Activated naive CD8-positive, alpha-beta T cell treated with anti-CD3 and anti-CD28 coated beads, Interleukin-2, amount 50 U/mL, for 16 hours (primary cell): ENCODE results near the gene GRAMD1B.

Experiments
- DNase-seq: peaks from one replicate; pipeline ENCODE4 v3.0.0-alpha.2; 2020; ENCODE audit warnings: low read depth, low spot score

GRAMD1B gene

GRCh38 chr11:123409456-123410217 is 20.4 kb upstream of the GRAMD1B start:
- DNase-seq = no peak

GRCh38 chr11:123410218-123410549 is 19.9 kb upstream of the GRAMD1B start:
- DNase-seq = no peak

- no peak for DNase-seq
Observed at GRCh38 chr11:123413636-123414035, 16.4 kb upstream of the GRAMD1B start.

GRCh38 chr11:123416566-123416965 is 13.5 kb upstream of the GRAMD1B start:
- no peak for DNase-seq

GRCh38 chr11:123418351-123419114 is 11.5 kb upstream of the GRAMD1B start:
- DNase-seq = no peak

GRCh38 chr11:123419731-123420452 is 10.2 kb upstream of the GRAMD1B start:
- no peak for DNase-seq

GRCh38 chr11:123421589-123421988 is 8.5 kb upstream of the GRAMD1B start:
- no peak for DNase-seq

GRCh38 chr11:123425367-123425766 is 4.7 kb upstream of the GRAMD1B start:
- no peak for DNase-seq

- no peak for DNase-seq
Observed at GRCh38 chr11:123426789-123427188, 3.3 kb upstream of the GRAMD1B start.

- DNase-seq = no peak
Observed at GRCh38 chr11:123427405-123427804, 2.7 kb upstream of the GRAMD1B start.

- no peak for DNase-seq
Observed at GRCh38 chr11:123428116-123428715, 1.9 kb upstream of the GRAMD1B start.

GRCh38 chr11:123429336-123429735 is 733 bp upstream of the GRAMD1B start:
- DNase-seq = no peak

GRCh38 chr11:123430721-123431497 is 840 bp downstream of the GRAMD1B start:
- DNase-seq = no peak

- DNase-seq = no peak
Observed at GRCh38 chr11:123431619-123432018, 1.6 kb downstream of the GRAMD1B start.

GRCh38 chr11:123434262-123434661 is 4.2 kb downstream of the GRAMD1B start:
- DNase-seq = no peak

GRCh38 chr11:123434911-123435310 is 4.8 kb downstream of the GRAMD1B start:
- no peak for DNase-seq

GRCh38 chr11:123437236-123437979 is 7.3 kb downstream of the GRAMD1B start:
- no peak for DNase-seq

GRCh38 chr11:123438131-123438627 is 8.1 kb downstream of the GRAMD1B start:
- no peak for DNase-seq

GRCh38 chr11:123439616-123440015 is 9.5 kb downstream of the GRAMD1B start:
- no peak for DNase-seq

- DNase-seq = no peak
Observed at GRCh38 chr11:123441161-123441560, 11.1 kb downstream of the GRAMD1B start.
